ENCODE measurements around the gene CASK. TPM values are rescaled to one million over a fixed set of nuclear protein-coding genes. Genes with fewer than 3 reads are reported as not detected.
A peak's percentile ranks its signal among the peaks of the same experiment; 100 is the strongest.

The CASK gene
- total and polyA plus RNA-seq, 2 of the 13 experiments (the other 11 are each of a cell fraction or from before 2014, with no cell fraction given): 14.5 to 16.0 TPM

DNA sequence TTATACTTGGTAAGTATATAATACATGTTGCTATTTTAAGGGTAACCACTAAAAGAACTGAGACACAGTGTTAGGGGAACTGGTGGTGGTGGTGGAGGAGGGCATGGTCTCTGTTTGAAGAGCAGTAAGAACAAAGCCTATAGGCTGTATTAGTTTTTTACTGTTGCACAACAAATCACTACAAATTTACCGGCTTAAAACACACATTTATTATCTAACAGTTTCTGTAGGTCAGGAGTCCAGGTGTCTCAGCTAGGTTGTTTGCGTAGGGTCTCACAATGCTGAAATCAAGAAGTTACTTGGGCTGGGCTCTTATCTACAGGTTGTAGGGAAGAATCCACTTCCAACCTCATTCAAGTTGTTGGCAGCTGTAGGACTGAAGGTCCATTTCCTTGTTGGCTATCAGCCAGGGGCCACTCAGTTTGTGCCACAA is 52.6 kb downstream of the CASK start (continued):
- TF ChIP-seq SOX6 (IDR thresholded peaks at IDR 0.05) (no peak), SOX6 (CRISPR knock-in tag; IDR thresholded peaks at IDR 0.05) (peak; percentile 83), ZSCAN9 (CRISPR knock-in tag; IDR thresholded peaks at IDR 0.05; ENCODE audit: borderline replicate concordance) (no peak), NFATC3 (CRISPR knock-in tag; IDR thresholded peaks at IDR 0.05) (no peak), POLR2A (IDR thresholded peaks at IDR 0.05; ENCODE audit: insufficient read depth in 1 of 2, low read depth in 2 of 2, low read length in 2 of 2) (no peak), SOX13 (IDR thresholded peaks at IDR 0.05) (no peak), SOX13 (CRISPR knock-in tag; conservative IDR thresholded peaks at IDR 0.05 in 1 of 2, IDR thresholded peaks at IDR 0.05 in 1 of 2) (peak in 1 of 2 experiments; percentile 57; a peak in 2 of 4 replicates), GATA4 (IDR thresholded peaks at IDR 0.05; ENCODE audit: borderline replicate concordance, low read depth) (no peak), ZNF878 (CRISPR knock-in tag; IDR thresholded peaks at IDR 0.05) (no peak), RCOR2 (CRISPR knock-in tag; IDR thresholded peaks at IDR 0.05) (0 out of 2 replicates have a peak, but pooled peaks have one; percentile 20), ZBTB38 (CRISPR knock-in tag; IDR thresholded peaks at IDR 0.05) (no peak), RORA (CRISPR knock-in tag; IDR thresholded peaks at IDR 0.05) (no peak), ZNF839 (CRISPR knock-in tag; IDR thresholded peaks at IDR 0.05; ENCODE audit: borderline replicate concordance) (no peak), GFI1 (CRISPR knock-in tag; IDR thresholded peaks at IDR 0.05; ENCODE audit: borderline replicate concordance) (peak; percentile 61; the same call in 1 of the 2 replicates), ZNF614 (CRISPR knock-in tag; IDR thresholded peaks at IDR 0.05; ENCODE audit: borderline replicate concordance) (no peak), ZNF160 (CRISPR knock-in tag; IDR thresholded peaks at IDR 0.05) (no peak), ZBTB7A (CRISPR knock-in tag; IDR thresholded peaks at IDR 0.05) (no peak), SP140L (CRISPR knock-in tag; IDR thresholded peaks at IDR 0.05; ENCODE audit: borderline replicate concordance) (no peak), TBX2 (CRISPR knock-in tag; IDR thresholded peaks at IDR 0.05; ENCODE audit: borderline replicate concordance) (peak; percentile 15; the same call in 1 of the 2 replicates), SOX5 (CRISPR knock-in tag; IDR thresholded peaks at IDR 0.05; ENCODE audit: borderline replicate concordance) (peak; percentile 44; the same call in 1 of the 2 replicates)
- TF ChIP-seq, protein P1, sequence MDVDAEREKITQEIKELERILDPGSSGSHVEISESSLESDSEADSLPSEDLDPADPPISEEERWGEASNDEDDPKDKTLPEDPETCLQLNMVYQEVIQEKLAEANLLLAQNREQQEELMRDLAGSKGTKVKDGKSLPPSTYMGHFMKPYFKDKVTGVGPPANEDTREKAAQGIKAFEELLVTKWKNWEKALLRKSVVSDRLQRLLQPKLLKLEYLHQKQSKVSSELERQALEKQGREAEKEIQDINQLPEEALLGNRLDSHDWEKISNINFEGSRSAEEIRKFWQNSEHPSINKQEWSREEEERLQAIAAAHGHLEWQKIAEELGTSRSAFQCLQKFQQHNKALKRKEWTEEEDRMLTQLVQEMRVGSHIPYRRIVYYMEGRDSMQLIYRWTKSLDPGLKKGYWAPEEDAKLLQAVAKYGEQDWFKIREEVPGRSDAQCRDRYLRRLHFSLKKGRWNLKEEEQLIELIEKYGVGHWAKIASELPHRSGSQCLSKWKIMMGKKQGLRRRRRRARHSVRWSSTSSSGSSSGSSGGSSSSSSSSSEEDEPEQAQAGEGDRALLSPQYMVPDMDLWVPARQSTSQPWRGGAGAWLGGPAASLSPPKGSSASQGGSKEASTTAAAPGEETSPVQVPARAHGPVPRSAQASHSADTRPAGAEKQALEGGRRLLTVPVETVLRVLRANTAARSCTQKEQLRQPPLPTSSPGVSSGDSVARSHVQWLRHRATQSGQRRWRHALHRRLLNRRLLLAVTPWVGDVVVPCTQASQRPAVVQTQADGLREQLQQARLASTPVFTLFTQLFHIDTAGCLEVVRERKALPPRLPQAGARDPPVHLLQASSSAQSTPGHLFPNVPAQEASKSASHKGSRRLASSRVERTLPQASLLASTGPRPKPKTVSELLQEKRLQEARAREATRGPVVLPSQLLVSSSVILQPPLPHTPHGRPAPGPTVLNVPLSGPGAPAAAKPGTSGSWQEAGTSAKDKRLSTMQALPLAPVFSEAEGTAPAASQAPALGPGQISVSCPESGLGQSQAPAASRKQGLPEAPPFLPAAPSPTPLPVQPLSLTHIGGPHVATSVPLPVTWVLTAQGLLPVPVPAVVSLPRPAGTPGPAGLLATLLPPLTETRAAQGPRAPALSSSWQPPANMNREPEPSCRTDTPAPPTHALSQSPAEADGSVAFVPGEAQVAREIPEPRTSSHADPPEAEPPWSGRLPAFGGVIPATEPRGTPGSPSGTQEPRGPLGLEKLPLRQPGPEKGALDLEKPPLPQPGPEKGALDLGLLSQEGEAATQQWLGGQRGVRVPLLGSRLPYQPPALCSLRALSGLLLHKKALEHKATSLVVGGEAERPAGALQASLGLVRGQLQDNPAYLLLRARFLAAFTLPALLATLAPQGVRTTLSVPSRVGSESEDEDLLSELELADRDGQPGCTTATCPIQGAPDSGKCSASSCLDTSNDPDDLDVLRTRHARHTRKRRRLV (CRISPR knock-in tag; IDR thresholded peaks at IDR 0.05): no peak
- TF ChIP-seq, protein P2, sequence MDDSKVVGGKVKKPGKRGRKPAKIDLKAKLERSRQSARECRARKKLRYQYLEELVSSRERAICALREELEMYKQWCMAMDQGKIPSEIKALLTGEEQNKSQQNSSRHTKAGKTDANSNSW (CRISPR knock-in tag; IDR thresholded peaks at IDR 0.05; ENCODE audit: borderline replicate concordance): no peak
- TF ChIP-seq, protein P3, sequence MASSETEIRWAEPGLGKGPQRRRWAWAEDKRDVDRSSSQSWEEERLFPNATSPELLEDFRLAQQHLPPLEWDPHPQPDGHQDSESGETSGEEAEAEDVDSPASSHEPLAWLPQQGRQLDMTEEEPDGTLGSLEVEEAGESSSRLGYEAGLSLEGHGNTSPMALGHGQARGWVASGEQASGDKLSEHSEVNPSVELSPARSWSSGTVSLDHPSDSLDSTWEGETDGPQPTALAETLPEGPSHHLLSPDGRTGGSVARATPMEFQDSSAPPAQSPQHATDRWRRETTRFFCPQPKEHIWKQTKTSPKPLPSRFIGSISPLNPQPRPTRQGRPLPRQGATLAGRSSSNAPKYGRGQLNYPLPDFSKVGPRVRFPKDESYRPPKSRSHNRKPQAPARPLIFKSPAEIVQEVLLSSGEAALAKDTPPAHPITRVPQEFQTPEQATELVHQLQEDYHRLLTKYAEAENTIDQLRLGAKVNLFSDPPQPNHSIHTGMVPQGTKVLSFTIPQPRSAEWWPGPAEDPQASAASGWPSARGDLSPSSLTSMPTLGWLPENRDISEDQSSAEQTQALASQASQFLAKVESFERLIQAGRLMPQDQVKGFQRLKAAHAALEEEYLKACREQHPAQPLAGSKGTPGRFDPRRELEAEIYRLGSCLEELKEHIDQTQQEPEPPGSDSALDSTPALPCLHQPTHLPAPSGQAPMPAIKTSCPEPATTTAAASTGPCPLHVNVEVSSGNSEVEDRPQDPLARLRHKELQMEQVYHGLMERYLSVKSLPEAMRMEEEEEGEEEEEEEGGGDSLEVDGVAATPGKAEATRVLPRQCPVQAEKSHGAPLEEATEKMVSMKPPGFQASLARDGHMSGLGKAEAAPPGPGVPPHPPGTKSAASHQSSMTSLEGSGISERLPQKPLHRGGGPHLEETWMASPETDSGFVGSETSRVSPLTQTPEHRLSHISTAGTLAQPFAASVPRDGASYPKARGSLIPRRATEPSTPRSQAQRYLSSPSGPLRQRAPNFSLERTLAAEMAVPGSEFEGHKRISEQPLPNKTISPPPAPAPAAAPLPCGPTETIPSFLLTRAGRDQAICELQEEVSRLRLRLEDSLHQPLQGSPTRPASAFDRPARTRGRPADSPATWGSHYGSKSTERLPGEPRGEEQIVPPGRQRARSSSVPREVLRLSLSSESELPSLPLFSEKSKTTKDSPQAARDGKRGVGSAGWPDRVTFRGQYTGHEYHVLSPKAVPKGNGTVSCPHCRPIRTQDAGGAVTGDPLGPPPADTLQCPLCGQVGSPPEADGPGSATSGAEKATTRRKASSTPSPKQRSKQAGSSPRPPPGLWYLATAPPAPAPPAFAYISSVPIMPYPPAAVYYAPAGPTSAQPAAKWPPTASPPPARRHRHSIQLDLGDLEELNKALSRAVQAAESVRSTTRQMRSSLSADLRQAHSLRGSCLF (CRISPR knock-in tag; IDR thresholded peaks at IDR 0.05; ENCODE audit: borderline replicate concordance): no peak

All from HepG2 (cell line).